Right lobe of liver (tissue), 4 donors: ENCODE data around the gene PDCD1.

Experiments used
- CTCF ChIP-seq, 4 donors: fragments of 200-600 bp in 3 of 4; fragments of 450-650 bp in 1 of 4; IDR thresholded peaks; one replicate each; pipeline versions ENCODE4 v1.5.1 to v1.8.0; 2016 to 2022; ENCODE audit warnings: antibody characterized with exemption in 4 of 4, mild to moderate bottlenecking in 2 of 4
- POLR2A ChIP-seq: fragments of 450-650 bp; IDR thresholded peaks from one replicate; pipeline ENCODE4 v1.6.1; 2017; ENCODE audit warnings: antibody characterized with exemption, mild to moderate bottlenecking
- donor health status: DM: no; HTN: no; CAD: no.
- donor health status: DM: no; HTN: no; CAD: no.
- donor health status: DM: no; HTN: yes; CAD: no.

- TF ChIP-seq POLR2A (no peak), CTCF (IDR thresholded peaks at IDR 0.05) (no peak)
Measured at GRCh38 chr2:241854342-241855244, 4.1 kb downstream of the PDCD1 start.
